H4 (cell line): ENCODE results near the gene ZNF280A. TPM values are rescaled to one million over a fixed set of nuclear protein-coding genes. Genes with fewer than 3 reads are reported as not detected.
A peak's percentile ranks its signal among the peaks of the same experiment; 100 is the strongest.
"Not testable (repeated sequence)": the region's sequence is repeated elsewhere in the genome, so short reads cannot be mapped to it uniquely, and the experiment has no call there.

Experiments
- DNase-seq: peaks from one replicate; pipeline ENCODE4 v3.0.0-alpha.2; 2015; ENCODE audit warnings: low spot score
- total RNA-seq: library from RNA; depleted of rRNA; stranded (reverse); fragments of >200 nt; shearing (Covaris generic); gene quantifications from 2 replicates; pipeline ENCODE4 v1.2.3, GENCODE V29; 2014

Gene ZNF280A
- total RNA-seq, 1 experiment from 2014 or later: 0.06 TPM

DNA sequence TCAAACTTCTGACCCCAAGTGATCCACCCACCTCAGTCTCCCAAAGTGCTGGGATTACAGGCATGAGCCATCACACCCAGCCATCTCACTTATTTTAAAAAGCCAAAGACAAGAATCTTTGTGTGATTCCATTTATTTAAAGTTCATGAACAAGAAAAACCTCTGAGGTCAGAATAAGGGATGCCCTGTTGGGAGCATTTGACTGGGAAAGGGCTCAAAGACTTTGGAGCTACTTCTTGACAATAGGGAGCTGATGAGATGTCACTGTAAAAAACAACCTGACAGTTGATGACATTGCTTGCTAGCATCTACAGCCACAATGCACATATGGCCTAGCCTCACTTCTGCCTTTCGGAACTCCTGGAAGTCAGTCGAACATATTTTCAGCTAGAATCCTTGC is 6.5 kb downstream of the ZNF280A start:
- DNase-seq: no peak

DNA sequence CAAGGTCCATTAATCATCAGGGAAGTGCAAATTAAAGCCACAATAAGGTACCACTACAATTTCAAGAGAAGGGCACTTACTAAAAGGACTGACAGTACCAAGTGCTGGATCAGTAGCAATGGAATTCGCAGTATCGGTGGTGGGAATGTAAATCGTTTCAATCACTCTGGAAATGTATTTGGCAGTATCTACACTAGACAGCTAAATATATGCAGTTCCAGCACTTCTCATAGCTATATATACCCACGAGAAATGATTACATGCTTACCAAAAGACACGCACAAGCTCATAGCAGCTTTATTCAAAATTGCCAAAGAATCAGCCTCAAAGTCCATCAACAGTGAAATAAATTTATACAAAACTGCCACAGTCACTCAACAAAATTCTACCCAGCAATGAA is 7.1 kb downstream of the ZNF280A start:
- DNase-seq: no peak

DNA sequence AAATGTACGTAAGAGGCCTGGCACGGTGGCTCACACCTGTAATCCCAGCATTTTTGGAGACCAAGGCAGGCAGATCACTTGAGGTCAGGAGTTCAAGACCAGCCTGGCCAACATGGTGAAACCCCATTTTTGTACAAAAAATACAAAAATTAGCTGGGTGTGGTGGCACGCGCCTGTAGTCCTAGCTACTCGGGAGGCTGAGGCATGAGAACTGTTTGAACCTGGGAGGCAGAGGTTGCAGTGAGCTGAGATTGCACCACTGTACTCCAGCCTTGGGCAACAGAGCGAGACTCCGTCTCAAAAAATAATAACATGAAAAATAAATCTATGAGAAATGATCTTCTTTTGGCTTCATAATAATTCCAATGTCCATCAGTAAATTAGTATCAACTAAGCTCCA is 9.2 kb downstream of the ZNF280A start:
- DNase-seq: not testable (repeated sequence)

DNA sequence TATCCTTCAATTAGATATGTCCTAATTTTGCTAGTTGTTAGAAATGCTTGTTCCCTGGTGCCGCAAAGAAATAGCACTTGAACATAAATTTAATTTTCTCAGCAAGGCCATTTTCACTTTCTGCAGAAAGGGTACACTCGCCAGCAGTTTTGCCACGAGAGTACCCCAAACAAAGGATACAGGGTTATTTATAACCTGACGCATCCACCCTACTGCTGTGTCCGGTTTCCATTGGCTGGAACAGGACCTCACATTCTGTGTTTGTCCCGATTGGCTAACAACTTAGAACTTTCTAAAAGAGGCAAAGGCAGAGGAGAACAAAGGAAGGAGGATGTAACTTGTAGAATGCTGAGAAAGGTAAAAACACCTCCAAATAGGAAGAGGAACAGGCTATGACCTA is 10.2 kb downstream of the ZNF280A start:
- not testable (repeated sequence) for DNase-seq

DNA sequence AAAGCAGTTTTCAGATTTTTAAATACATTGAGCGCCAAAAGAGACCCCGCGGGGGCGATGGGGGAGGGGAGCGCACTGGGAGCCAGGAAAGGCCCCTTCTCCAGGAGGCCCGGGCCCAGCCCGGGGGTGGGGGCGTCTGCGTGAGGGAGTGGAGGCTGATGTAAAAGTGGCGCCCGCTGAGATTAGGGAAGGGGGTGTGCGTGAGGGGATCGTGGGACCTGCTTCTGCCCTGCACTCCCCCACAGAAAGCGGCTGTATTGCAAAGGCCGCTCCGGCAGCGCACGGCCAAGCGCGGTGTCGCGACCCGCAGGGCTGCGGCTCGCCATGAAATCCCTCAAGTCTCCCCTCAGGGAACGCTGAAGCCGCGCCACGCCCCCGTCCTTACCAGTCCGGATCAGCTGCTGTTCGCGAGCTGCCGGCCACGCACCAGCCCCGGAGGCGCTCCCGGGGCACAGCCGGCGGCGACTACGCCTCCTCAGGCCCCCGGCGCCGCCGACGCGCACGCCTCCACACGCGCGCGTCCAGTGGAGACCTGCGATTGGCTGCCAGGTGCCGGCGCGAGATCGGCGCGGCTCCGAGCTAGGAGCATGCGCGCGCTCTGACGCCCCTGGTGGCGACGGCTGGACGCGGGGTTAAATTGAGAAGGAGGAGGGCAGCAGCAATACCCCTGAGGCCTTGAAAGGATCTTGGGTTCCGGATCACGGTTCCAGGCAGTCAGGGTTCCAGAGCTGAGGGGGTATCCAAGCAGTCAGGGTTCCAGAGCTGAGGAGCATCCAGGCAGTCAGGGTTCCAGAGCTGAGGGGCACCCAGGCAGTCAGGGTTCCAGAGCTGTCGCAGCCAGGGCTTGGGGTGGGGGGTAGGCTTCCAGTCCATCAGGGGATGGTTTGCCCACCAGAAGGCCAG is 11.5 kb downstream of the ZNF280A start, which contains the start of gene ZNF280B:
TSS of gene ZNF280B (minus strand) at position 469 of the 903 bp plus-strand sequence. CDS start 19,344 bp downstream, outside the sequence.
- DNase-seq: peak; percentile 72

DNA sequence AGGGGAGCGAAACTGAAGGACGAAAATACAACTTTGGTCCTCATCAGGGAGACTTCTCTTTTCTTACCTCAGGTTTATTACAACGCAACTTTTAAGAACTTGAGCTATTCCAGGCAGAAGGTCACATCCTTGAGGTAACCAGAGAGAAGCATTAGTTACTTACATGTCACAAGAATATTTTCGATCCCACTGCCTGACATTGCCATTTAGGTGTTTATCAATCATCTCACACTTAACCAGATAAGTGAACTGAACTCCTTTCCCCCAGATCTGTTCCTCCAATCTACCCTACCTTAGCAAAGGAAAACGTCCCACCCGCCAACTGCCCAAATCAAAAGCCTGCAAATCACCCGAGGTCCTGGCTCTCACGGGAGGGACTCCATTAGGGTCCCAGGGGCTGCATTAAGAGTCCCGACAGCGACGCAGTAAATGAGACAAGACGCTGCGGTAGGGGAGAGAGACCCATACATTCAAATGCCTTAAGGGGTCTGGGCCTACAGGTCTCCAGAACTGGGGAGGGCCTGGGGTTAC is 12.3 kb downstream of the ZNF280A start:
- DNase-seq: no peak

DNA sequence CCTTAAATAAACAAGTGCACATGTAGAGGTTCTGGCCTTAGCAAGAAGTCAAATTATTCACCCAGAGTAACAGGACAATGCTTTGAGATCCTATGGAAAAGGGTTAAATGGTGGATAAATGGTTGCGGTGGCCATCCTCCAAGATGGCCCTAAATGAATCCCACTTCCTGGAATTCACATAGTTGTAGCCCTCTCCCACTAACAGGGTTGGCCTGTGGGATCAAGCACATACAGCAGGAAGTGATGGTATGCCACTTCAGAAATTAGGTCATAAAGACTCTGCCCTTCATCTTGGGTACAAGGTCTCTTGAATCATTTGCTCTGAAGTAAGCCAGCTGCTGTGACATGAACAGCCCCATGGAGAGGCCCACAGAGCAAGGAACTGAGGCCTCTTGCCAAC is 13.3 kb downstream of the ZNF280A start:
- no peak for DNase-seq

DNA sequence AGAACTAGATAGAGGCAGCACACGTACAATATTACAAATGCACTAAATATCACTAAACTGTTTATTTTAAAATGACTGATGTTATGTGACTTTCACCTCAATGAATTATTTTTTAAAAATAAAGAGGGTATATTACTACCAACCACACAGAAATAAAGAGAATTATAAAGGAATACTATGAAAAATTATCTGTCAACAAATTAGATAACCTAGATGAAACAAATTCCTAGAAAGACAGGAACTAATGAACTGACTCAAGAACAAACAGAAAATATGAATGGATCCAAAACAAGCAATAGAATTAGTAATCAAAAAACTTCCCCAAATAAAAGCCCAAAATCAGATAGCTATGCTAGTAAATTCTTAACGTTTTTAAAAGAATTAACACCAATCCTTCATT is 21.8 kb downstream of the ZNF280A start:
- no peak for DNase-seq

DNA sequence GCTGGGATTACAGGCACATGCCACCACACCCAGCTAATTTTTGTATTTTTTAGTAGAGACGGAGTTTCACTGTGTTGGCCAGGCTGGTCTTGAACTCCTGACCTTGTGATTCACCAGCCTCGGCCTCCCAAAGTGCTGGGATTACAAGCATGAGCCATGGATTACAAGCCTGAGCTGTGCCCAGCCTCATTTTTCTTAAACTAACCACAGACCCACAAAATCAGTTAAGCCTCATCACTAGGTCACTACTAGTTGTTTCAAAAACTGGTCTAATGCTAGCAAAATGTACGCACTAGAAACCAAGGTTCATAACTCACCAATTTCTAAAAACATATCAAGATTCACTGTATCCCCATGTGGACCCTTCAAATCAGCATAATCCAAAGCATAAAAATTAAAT is 28.5 kb downstream of the ZNF280A start:
- DNase-seq: not testable (repeated sequence)

DNA sequence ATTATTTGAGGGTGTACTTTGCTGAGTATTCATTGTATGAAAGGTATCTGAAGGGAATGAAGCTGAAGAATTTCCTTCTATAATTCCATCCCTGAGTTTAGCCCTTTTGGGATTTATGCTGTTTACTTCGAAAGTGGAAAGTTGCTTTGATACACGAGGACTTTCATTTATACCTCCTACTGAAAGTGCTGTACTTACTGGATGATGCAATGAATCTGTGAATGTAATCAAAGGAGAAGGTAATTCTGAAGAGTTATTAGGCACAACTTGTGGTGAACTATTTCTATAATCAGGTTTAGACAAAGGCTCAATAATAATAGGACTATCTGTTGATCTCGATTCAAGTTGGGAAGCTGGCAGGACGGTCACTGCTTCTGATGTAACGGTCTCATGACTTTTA is 31.3 kb downstream of the ZNF280A start:
- no peak for DNase-seq

DNA sequence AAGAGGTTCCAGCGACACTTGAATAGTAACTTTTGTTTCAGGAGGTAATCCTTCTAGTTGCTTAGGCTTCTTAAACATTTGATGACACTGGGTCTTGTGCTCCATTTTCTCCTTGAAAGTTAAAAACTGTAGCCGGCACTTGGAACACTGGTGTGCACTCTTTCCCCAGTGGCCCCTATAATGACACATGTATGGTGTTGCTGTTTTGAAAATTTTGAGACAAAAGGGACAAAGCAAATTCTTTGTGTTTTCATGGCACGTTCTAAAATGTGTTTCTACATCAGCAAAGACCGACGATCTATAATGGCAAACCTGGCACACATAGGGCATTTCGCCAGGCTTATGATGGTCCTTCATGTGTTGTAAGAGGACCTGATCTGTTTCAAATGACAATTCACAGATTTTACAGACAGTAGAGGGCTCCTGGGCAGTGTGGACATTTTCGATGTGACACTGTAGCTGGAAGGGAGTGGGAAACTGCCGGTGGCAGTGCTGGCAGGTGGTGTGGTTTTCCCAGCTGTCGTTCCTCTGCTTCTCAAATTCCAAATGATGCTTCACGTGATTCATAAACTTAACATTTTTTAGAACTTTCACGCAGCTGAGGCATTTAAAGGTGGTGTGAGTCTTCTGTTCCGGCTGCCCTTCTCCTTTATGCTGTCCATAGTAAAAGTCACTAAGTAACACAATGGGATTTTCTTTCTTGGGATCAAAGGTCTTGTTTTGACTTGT is 32.0 kb downstream of the ZNF280A start:
- no peak for DNase-seq

DNA sequence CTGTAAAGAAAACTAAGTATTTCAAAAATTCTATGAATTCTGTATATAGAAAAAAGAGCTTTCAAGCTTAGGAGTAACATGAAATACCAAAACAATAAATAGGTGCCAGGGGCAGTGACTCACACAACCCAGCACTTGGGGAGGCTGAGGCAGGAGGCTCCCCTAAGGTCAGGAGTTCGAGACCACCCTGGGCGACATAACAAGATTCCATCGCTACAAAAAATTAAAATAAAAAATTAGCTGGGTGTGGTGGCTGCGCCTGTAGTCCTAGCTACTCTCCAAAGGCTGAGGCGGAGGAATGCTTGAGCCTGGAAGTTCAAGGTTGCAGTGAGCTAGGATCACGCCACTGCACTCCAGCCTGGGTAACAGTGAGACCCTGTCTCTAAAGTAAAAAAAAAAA is 33.0 kb downstream of the ZNF280A start:
- DNase-seq: no peak

DNA sequence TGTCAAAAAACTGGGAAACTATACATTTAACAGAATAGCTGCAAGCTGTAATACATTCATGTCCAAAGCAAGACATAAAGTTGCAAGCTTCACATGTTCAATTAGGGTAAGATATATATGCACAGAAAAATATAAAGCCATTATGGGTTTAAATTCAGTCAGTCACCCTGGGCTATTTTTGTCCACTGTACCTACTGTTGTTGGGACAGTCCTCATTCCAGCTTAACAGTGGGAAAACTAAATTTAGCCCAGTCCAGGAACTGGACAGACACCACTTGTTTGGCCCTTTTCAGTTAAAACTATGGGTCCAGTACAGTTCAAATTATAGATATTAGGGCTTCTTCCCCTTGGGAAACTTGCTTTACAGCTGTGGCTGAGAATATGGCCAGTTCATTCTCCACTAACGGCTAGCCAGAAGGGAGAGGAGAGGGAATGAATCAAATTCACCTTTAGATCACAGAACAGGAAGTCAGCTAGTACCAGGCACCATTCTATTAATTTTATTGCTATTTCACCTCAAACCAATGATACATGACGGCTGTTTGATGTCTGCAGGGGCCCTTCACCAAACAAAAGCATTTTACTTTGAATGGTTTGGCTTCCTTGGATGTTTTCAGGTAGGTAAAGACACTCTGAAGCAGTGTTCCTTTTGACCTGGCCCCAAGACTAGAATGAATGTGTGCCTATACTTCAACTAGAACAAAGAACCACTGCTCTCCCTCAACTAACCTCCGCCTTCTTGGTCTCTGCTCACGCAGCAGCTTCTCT is 33.8 kb downstream of the ZNF280A start:
- DNase-seq: no peak

DNA sequence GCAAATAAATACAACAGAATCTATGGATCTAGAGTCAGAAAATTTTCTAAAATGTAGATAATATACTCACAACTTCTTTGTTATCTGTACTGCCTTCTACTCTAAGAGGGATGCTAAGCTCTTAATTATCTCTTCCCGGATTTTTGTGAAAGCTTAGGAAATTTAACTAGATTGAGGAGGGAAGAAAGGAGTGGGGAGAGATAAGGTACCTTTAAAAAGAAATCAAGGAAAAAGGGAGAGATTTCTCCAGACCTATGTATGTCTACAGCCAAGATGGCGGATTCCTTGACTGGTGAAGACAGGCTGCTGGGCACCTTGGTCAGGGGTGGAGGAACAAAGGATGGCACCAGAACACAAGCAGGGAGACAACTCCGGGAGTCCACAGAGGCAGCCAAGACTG is 34.5 kb downstream of the ZNF280A start:
- DNase-seq: no peak

DNA sequence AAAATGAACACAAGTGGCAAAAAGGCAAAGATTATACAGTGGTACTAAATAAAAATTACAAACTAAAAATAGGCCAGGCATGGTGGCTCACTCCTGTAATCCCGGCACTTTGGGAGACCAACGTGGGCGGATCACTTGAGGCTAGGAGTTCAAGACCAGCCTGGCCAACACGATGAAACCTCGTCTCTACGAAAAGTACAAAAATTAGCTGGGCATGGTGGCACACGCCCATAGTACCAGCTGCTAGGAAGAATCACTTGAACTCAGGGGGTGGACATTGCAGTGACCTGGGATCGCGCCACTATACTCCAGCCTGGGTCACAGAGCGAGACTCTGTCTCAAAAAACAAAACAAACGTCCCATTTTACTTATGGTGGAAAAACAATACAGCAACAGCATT is 36.0 kb downstream of the ZNF280A start:
- no peak for DNase-seq

DNA sequence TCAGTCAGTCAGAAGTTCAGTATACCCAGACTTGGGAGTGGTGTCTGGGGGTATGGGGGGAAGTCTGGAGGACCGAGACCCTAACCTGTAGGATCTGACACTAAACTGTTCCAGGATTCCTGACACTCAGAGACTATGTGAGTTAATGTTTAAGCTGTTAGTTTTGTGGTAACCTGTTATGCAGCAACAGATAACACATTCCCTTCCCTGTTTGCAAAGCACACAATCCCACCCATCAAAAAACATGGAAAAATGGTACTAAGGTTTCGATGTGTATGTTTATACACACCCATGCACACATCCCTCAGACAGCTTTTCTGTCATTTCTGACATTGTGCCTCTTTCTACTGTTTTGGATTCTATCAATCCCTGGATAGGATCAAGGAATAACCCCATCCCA is 39.1 kb downstream of the ZNF280A start:
- DNase-seq: no peak

DNA sequence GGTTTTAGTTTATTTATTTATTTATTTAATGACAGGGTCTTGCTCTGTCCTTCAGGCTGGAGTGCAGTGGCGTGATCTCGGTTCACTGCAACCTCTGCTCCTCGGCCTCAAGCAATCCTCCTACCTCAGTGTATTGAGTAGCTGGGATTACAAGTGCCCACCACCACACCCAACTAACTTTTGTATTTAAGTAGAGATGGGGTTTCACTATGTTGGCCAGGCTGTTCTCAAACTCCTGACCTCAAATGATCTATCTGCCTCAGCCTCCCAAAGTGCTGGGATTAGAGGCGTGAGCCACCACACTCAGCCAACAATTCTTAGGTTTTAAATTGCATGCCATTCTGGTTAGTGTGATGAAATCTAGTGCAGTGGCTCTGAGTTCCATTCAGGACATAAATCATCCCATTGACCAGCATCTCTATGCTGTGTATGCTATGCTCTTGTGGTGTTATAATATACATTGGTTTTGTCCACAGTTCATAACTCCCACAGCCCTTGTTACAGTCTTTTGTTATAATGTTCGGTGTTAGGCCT is 40.0 kb downstream of the ZNF280A start:
- no peak for DNase-seq

DNA sequence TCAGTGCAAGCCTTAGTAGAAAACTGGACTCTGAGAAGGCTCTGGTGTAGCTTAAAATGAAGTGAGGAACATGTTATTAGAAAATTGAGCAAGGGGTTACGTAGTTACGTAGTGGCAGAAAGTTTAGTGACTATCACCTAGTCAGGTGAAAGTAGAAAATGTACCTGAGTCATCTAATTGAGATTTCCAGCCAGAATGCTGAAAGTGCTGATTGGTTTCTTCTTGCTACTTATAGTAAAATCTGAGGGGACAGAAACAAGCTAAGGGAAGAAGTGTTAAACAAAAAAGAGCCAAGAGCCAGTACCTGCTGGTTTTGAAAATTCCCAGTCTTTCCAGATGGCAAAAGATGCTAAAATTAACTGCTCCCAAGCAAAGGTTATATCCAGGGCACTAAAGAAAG is 41.0 kb downstream of the ZNF280A start:
- no peak for DNase-seq

DNA sequence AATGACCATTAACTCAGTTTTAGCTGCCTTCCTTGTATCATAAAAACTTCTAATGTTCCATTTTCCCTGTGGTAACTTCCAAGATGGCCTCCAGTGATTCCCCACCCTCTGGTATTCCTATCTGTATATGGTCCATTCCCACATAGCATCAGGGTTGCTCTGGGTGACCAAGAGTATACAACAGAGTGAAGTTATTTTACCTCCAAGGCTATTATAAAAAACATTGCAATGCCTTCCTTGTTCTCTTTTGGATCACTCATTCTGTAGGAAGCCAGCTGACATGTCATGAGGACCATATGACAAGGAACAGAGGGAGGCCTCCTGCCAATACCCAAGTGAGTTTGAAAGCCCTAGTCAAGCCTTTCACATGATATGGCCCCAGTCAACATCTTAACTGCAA is 41.6 kb downstream of the ZNF280A start:
- no peak for DNase-seq

DNA sequence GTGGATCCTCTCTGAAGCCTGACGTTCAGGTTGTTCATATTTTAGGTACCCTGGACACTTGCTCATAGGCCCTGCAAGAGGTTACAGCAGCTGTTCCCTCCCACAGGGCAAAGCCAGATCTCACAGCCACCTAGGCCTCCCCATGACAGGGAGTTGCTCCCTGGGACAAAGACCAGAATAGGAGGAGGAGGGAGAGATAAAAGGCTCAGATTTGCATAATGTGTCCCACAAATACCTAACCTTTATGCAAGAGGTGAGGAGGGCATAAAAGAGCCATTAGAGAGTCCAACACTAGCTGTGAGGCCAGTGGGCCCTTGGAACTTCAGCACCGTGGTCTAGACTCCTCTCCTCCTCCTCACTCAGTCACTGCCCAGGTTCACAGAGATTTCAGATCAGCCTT is 45.3 kb downstream of the ZNF280A start:
- DNase-seq: no peak

DNA sequence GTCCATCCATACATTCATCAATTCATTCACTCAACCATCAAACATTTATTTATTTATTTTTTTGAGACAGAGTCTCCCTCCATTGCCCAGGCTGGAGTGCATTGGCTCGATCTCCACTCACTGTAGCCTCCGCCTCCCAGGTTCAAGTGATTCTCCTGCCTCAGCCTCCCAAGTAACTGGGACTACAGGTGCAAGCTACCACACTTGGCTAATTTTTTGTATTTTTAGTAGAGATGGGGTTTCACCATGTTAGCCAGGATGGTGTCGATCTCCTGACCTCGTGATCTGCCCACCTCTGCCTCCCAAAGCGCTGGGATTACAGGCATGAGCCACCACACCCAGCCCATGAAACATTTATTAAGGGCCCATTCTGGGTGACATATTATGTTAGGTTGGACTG is 49.0 kb downstream of the ZNF280A start:
- not testable (repeated sequence) for DNase-seq

DNA sequence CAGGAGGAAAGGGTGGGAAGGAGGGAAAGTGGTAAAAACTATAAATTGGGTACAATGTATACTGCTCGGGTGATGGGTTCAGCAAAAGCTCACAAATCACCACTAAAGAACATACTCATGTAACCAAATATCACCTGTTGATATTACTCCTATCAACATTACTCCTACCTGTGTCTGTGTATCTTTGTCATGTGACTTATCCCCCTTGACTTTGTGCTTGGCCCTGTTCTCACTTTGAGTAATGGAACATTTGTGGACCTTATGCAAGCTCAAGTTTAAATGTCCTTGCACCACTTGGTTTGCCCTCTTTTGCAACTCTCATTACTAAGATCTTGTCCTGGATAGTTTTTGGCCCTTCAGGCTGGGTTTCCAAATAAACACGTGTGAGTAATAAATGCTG is 50.5 kb downstream of the ZNF280A start:
- DNase-seq: no peak
